Measurements from ENCODE around the gene RPP38.

The RPP38 gene, protein sequence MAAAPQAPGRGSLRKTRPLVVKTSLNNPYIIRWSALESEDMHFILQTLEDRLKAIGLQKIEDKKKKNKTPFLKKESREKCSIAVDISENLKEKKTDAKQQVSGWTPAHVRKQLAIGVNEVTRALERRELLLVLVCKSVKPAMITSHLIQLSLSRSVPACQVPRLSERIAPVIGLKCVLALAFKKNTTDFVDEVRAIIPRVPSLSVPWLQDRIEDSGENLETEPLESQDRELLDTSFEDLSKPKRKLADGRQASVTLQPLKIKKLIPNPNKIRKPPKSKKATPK

GRCh38 chr10:15097011-15097812 lies at the start of gene RPP38:
Gene RPP38, plus strand, starts transcription at chr10:15097355. Its CDS starts 5,960 bp downstream, at chr10:15103315.
- DNase-seq: peak; percentile 98

DNA sequence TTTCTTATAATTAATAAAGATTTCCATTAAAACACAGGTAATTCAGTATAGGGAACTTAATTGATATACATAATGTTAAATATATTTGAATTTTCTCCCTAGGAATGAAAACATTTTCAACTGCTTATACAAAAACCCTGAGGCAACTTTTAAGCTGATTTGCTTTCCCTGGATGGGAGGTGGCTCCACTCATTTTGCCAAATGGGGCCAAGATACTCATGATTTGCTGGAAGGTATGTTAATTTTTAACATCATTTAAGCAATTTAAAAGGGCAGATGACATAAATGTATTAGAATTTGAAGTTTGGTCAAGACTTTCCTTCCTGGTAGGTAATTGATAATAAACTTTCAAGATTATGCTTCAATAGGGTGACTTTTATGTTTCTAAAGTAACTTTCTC lies 47.6 kb upstream of the RPP38 start:
- no peak for DNase-seq

GRCh38 chr10:15052121-15052520 lies 45.0 kb upstream of the RPP38 start:
- DNase-seq: no peak

- no peak for DNase-seq
These were observed 44.1 kb upstream of the RPP38 start for GRCh38 chr10:15053061-15053460.

DNA sequence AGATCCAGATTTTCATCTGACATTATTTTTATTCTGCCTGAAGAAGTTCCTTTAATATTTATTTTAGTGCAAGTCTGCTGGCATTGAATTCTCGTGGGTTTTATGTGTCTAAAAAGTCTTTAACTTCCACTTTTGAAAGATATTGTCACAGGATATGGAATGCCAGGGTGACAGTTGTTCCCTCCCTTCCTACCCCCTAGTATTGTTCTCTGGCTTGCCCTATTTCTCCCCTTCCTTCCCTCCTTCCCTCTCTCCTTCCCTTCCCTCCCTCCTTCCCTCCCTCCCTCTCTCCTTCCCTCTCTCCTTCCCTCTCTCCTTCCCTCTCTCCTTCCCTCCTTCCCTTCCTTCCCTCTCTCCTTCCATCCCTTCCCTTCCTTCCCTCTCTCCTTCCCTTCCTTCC lies 38.5 kb upstream of the RPP38 start:
- DNase-seq: no peak

DNA sequence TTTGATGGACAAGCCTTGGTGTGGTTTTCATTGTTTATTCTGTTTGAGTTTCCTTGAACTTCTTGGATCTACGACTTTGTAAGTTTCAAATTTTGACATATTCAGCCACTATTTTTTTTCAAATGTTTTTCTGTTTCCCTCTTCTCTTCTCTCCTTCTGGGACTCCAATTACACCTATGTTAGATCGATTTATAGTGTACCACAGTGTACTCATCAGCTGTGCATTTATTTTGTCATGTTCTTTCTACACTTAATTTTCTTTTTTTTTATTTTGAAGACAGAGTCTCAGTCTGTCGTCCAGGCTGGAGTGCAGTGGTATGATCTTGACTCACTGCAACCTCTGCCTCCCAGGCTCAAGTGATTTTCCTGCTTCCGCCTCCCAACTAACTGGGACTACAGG lies 37.2 kb upstream of the RPP38 start:
- no peak for DNase-seq

GRCh38 chr10:15060638-15061037 lies 36.5 kb upstream of the RPP38 start:
- DNase-seq: no peak

DNA sequence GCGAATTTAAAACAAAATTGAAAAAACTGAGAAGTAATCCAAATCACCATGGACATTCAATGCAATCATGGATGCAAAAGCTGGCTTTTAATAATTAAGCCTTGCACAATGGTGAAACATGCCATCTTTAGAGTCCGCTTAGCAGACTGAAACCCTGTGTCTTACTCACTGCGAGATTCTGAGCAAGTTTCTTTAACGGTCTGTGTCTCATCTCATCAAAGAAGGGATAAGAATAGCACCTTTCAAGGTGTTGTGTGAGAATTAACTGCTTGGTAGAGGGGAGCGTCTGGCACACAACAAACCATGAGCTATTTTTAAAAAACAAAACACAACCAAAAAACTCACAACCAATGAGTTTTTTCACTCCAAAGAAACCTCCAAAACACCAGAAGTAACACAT lies 30.0 kb upstream of the RPP38 start:
- no peak for DNase-seq

- DNase-seq: no peak
These were observed 28.4 kb upstream of the RPP38 start for GRCh38 chr10:15068802-15069201.

DNA sequence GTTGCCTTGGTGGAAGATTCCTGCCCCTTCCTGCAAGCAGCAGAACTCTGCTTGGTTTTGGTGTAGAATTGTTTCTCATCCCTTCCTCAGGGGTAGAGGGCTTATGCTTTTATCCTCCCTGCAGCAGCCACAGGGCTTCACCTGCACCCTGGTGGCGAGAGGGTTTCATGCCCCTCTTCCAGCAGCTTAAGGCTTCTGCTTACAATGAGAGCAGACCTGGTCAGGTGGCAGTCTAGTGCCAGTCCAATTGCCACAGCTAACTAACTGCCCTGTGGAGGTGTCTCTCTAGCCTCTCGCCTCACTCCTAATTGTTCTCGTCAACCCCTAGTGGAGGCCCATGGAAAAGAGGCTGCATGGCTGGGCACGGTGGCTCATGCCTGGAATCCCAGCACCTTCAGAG lies 27.9 kb upstream of the RPP38 start:
- DNase-seq: no peak

DNA sequence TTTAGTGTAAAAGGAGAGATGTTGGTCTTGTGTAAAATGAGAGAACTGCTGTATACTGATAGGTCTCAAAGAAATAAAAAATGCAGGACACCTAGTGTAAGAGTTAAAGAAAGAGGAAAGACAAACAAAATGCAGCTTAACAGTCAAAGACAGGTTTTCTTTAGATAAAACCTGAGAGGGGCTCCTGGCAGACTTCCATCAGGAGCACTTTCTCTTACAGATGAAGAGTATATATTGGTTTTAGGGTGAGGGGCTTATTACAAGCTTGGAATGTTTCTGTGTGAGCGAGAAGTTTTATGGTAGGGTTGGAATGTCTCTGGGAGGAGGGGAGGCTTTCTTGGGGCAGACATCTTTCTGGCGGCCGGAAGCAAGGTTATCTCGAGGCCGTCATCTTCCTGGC lies 24.8 kb upstream of the RPP38 start:
- DNase-seq: no peak

DNA sequence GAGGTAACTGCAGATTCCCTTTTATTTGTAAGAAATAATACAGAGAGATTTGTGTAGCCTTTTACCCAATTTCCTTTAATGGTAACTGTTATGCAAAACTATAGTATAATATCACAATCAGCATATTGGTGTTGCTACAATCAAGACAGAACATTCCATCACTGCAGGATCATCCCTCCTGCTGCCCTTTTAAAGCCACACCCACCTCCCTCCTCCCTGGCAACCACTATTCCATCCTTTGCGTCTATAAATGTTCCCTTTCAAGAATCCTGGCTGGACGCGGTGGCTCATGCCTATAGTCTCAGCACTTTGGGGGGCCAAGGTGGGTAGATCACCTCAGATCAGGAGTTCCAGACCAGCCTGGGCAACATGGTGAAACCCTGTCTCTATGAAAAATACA lies 21.7 kb upstream of the RPP38 start:
- DNase-seq: no peak

GRCh38 chr10:15083674-15084501 lies 13.3 kb upstream of the RPP38 start:
- DNase-seq: no peak

GRCh38 chr10:15084502-15084922 lies 12.6 kb upstream of the RPP38 start:
- no peak for DNase-seq

GRCh38 chr10:15088428-15089261 lies 8.5 kb upstream of the RPP38 start, which contains the start of gene ACBD7:
Gene ACBD7, minus strand, starts transcription at chr10:15088776. Its CDS starts 48 bp downstream, at chr10:15088728.
- DNase-seq: peak; percentile 93

DNA sequence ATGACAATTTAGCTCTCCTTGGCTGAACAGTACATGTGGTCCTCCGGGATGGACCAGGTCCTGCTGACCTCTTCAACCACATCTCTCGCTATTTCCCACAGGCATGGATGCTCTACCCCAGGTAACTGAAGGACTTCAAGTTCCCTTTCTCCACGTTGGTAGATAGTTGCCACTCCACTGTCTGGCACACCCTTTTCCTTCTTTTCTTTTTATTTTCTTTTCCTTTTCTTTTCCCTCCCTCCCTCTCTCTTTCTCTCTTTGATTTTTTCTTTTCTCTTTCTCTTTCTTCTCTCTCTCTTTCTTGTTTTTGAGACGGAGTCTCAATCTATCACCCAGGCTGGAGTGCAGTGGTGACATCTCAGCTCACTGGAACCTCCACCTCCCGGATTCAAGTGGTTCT lies 5.7 kb upstream of the RPP38 start:
- no peak for DNase-seq

GRCh38 chr10:15092855-15093408 lies 4.2 kb upstream of the RPP38 start:
- DNase-seq: no peak

DNA sequence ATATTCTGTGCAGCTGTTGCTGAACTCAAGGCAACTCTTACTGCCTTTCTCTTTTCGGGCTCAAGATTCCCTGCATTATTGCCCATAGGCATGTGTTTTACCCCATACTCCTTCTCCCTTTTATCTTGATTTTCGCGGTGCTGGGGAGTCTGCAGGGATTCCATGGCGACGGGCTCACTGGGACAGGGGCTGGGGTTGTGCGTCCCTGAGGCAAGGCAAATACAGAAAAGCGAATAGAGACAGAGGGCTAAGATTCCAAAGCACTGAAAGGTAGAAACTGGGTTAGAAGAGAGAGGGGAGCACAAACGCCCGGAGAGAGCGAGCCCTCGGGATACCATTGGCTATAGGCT lies 519 bp upstream of the RPP38 start:
- DNase-seq: no peak

- no peak for DNase-seq
These were observed 2.7 kb downstream of the RPP38 start for GRCh38 chr10:15099886-15100285.

DNA sequence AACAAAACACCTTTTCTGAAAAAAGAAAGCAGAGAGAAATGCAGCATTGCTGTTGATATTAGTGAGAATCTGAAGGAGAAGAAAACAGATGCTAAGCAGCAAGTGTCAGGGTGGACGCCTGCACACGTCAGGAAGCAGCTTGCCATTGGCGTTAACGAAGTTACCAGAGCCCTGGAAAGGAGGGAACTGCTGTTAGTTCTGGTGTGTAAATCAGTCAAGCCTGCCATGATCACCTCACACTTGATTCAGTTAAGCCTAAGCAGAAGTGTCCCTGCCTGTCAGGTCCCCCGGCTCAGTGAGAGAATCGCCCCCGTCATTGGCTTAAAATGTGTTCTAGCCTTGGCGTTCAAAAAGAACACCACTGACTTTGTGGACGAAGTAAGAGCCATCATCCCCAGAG lies 6.4 kb downstream of the RPP38 start:
- no peak for DNase-seq

- DNase-seq: peak; percentile 84
These were observed 9.3 kb downstream of the RPP38 start for GRCh38 chr10:15106352-15107013.

DNA sequence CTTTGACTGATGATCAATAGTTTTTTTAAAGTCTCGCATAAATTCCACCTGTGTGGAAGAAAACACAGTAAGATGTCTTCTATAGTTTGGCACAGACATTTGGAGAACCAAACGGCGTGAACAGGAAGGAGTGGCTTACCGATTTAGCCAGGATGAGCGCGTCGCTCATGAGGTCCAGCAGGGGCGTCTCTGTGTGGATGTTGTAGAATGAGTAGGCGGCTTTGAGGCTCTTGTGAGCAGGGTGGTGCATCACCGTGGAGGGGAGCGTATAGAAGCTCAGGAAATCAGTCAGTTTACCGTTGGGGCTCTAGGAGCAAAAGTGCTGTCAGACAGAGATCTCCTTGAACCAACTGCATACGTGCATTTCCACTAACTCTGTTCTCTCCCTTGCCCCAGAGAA lies 15.5 kb downstream of the RPP38 start:
- DNase-seq: peak; percentile 37
